H9 (cell line): ENCODE data around the gene GRID1. TPM values are rescaled to one million over a fixed set of nuclear protein-coding genes. Genes with fewer than 3 reads are reported as not detected.

Experiments used
- DNase-seq: peaks from one replicate; pipeline ENCODE4 v3.0.0-alpha.2; 2017
- H2AFZ ChIP-seq: one replicate; pipeline ENCODE4 v1.6.1; 2013; ENCODE audit warnings: mild to moderate bottlenecking, low read length, control low read depth, moderate library complexity
- H2AK5ac ChIP-seq: 2 replicates; pipeline ENCODE4 v1.6.1; 2013; ENCODE audit warnings: low read length, control low read depth, mixed read lengths; ENCODE audit not compliant: insufficient read length
- H2BK120ac ChIP-seq: one replicate; pipeline ENCODE4 v1.6.1; 2013; ENCODE audit warnings: low read depth, mild to moderate bottlenecking, low read length, control low read depth, inconsistent platforms; ENCODE audit not compliant: poor library complexity, severe bottlenecking
- H2BK12ac ChIP-seq: 2 replicates; pipeline ENCODE4 v1.6.1; 2013; ENCODE audit warnings: low read length, control low read depth, mixed read lengths, low read depth; ENCODE audit not compliant: insufficient read length
- H2BK15ac ChIP-seq: 2 replicates; pipeline ENCODE4 v1.6.1; 2013; ENCODE audit warnings: low read depth, low read length, control low read depth
- H2BK20ac ChIP-seq: one replicate; pipeline ENCODE4 v1.6.1; 2013; ENCODE audit warnings: low read depth, mild to moderate bottlenecking, low read length, control low read depth, inconsistent platforms; ENCODE audit not compliant: poor library complexity, severe bottlenecking
- H2BK5ac ChIP-seq: 2 replicates; pipeline ENCODE4 v1.6.1; 2013; ENCODE audit warnings: low read length, control low read depth, mixed read lengths; ENCODE audit not compliant: insufficient read length
- H3K14ac ChIP-seq: 2 replicates; pipeline ENCODE4 v1.6.1; 2013; ENCODE audit warnings: low read length, control low read depth; ENCODE audit not compliant: insufficient read depth
- H3K18ac ChIP-seq: 2 replicates; pipeline ENCODE4 v1.6.1; 2013; ENCODE audit warnings: low read depth, mild to moderate bottlenecking, mixed read lengths, low read length, control low read depth; ENCODE audit not compliant: insufficient read length
- H3K23ac ChIP-seq: 2 replicates; pipeline ENCODE4 v1.6.1; 2013; ENCODE audit warnings: low read length, control low read depth, mixed read lengths, low read depth; ENCODE audit not compliant: insufficient read length
- H3K23me2 ChIP-seq: 2 replicates; pipeline ENCODE4 v1.6.1; 2013; ENCODE audit warnings: low read depth, mild to moderate bottlenecking, mixed read lengths, low read length, control low read depth; ENCODE audit not compliant: insufficient read length, poor library complexity, severe bottlenecking
- H3K27ac ChIP-seq: 2 replicates; pipeline ENCODE4 v1.5.1; 2013; ENCODE audit warnings: low read length, control low read depth, mixed read lengths, low read depth; ENCODE audit not compliant: insufficient read length
- H3K27me3 ChIP-seq: 2 replicates; pipeline ENCODE4 v1.6.1; 2013; ENCODE audit warnings: low read length, control low read depth, inconsistent platforms; ENCODE audit not compliant: insufficient read depth
- H3K4ac ChIP-seq: 2 replicates; pipeline ENCODE4 v1.6.1; 2013; ENCODE audit warnings: low read depth, mild to moderate bottlenecking, control low read depth, inconsistent platforms, low read length, moderate library complexity
- H3K4me1 ChIP-seq: 2 replicates; pipeline ENCODE4 v1.6.1; 2013; ENCODE audit warnings: low read length, control low read depth, inconsistent platforms; ENCODE audit not compliant: insufficient read depth
- H3K4me2 ChIP-seq: 2 replicates; pipeline ENCODE4 v1.6.1; 2013; ENCODE audit warnings: low read length, control low read depth, mixed read lengths; ENCODE audit not compliant: insufficient read length, insufficient read depth
- H3K56ac ChIP-seq: 2 replicates; pipeline ENCODE4 v1.6.1; 2013; ENCODE audit warnings: low read depth, mild to moderate bottlenecking, mixed read lengths, low read length, control low read depth; ENCODE audit not compliant: insufficient read length
- H3K79me1 ChIP-seq: 2 replicates; pipeline ENCODE4 v1.6.1; 2013; ENCODE audit warnings: low read depth, mild to moderate bottlenecking, moderate library complexity, low read length, control low read depth, inconsistent platforms; ENCODE audit not compliant: insufficient read depth, poor library complexity, severe bottlenecking
- H3K79me2 ChIP-seq: 2 replicates; pipeline ENCODE4 v1.6.1; 2013; ENCODE audit warnings: low read length, control low read depth, inconsistent platforms; ENCODE audit not compliant: insufficient read depth
- H3K9ac ChIP-seq: 2 replicates; pipeline ENCODE4 v1.6.1; 2013; ENCODE audit warnings: low read length, control low read depth, mixed read lengths; ENCODE audit not compliant: insufficient read length; ENCODE audit errors: extremely low read depth
- H3K9me3 ChIP-seq: one replicate; pipeline ENCODE4 v1.6.1; 2013; ENCODE audit warnings: low read depth, low read length, inconsistent platforms; ENCODE audit not compliant: control insufficient read depth
- H3T11ph ChIP-seq: one replicate; pipeline ENCODE4 v1.6.1; 2013; ENCODE audit warnings: mild to moderate bottlenecking, low read length, control low read depth, inconsistent platforms
- H4K20me1 ChIP-seq: one replicate; pipeline ENCODE4 v1.6.1; 2013; ENCODE audit not compliant: control insufficient read depth, insufficient read length, insufficient read depth
- H4K5ac ChIP-seq: 2 replicates; pipeline ENCODE4 v1.6.1; 2013; ENCODE audit warnings: low read depth, mild to moderate bottlenecking, mixed read lengths, low read length, control low read depth; ENCODE audit not compliant: insufficient read length
- H4K8ac ChIP-seq: replicated peaks from 2 replicates; pipeline ENCODE4 v1.6.1; 2013; ENCODE audit warnings: low read length, control low read depth, mixed read lengths, low read depth; ENCODE audit not compliant: insufficient read length
- H4K91ac ChIP-seq: 2 replicates; pipeline ENCODE4 v1.6.1; 2013; ENCODE audit warnings: low read depth, mild to moderate bottlenecking, moderate library complexity, mixed read lengths, low read length, control low read depth; ENCODE audit not compliant: insufficient read length
- H3K27ac Mint-ChIP-seq, 3 experiments: 2 replicates in 2 of 3; 3 replicates in 1 of 3; pipeline ENCODE4 v1.8.0; 2020 to 2021; ENCODE audit warnings: mixed read lengths in 3 of 3, mild to moderate bottlenecking in 1 of 3, moderate library complexity in 1 of 3
- H3K27me3 Mint-ChIP-seq: 2 replicates; pipeline ENCODE4 v1.8.0; 2021; ENCODE audit warnings: low read depth, mild to moderate bottlenecking, moderate library complexity, mixed read lengths
- H3K36me3 Mint-ChIP-seq, 3 experiments: 2 replicates in 2 of 3; 3 replicates in 1 of 3; pipeline ENCODE4 v1.8.0; 2020 to 2021; ENCODE audit warnings: low read depth in 3 of 3, mixed read lengths in 3 of 3; ENCODE audit not compliant: insufficient read depth in 1 of 3
- H3K4me1 Mint-ChIP-seq, 2 experiments: 2 replicates each; pipeline ENCODE4 v1.8.0; 2020; ENCODE audit warnings: mixed read lengths in 2 of 2
- H3K4me3 Mint-ChIP-seq, 2 experiments: 2 replicates in 1 of 2; 3 replicates in 1 of 2; pipeline ENCODE4 v1.8.0; 2020 to 2021; ENCODE audit warnings: mild to moderate bottlenecking in 2 of 2, mixed read lengths in 2 of 2, moderate library complexity in 1 of 2
- H3K9me3 Mint-ChIP-seq, 2 experiments: 2 replicates in 1 of 2; 3 replicates in 1 of 2; pipeline ENCODE4 v1.8.0; 2020; ENCODE audit warnings: mild to moderate bottlenecking in 2 of 2, mixed read lengths in 2 of 2, moderate library complexity in 1 of 2
- WGBS: extraction: QIAGEN DNeasy Blood & Tissue Kit; methylation state at CpG from one replicate; pipeline ENCODE4 v1.1.7; 2013; ENCODE audit warnings: missing lambda C conversion rate, low lambda C conversion rate, mixed read lengths; ENCODE audit not compliant: insufficient read length; ENCODE audit errors: extremely low coverage; 5-methylcytosine and 5-hydroxymethylcytosine counted together
- total RNA-seq: library from RNA; stranded (reverse); gene quantifications from 2 replicates; pipeline ENCODE4 v1.2.1, GENCODE V29; 2021
- TF ChIP-seq, protein P1 (sequence below): fragments of 200-600 bp; sonication (generic); conservative IDR thresholded peaks from 3 replicates; pipeline ENCODE4 v1.8.0; 2021; ENCODE audit warnings: antibody characterized with exemption, mild to moderate bottlenecking

Gene GRID1
- total RNA-seq, 1 experiment from 2014 or later: 0.35 TPM

DNA sequence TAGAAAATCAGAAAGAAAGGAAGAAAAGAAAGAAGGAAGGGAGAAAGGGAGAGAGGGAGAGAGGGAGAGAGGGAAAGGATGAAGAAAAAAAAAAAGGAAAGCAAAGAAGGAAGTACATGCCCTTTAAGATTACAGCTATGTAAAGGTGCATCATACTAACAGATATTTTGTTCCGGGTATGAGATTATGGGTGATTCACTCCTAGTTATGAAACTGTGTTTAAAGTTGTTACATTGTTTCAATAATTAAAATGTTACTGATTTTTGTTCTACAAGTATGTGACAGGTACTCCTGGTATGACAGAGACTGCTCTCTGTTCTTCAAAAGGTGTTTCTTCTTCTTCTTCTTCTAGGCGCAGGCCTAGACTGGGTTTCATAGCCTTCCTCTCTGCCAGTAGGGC is 808.9 kb downstream of the GRID1 start:
- H4K8ac ChIP-seq: no peak overlapping the region
- no peaks in the 10 kb centered on the region for H3K4me1 Mint-ChIP-seq

More for the DNA sequence above, 808.9 kb downstream of the GRID1 start:
- Histone ChIP-seq H3K4me2 (no peak overlapping the region), H4K91ac (no peak overlapping the region), H2BK15ac (no peak overlapping the region), H2AFZ (no peak overlapping the region), H3K9ac (no peak overlapping the region), H3K18ac (no peak overlapping the region), H3K4ac (no peak overlapping the region), H3K14ac (no peak overlapping the region), H4K20me1 (no peaks in the 10 kb centered on the region), H3K9me3 (no peaks in the 10 kb centered on the region), H3K79me2 (no peaks in the 10 kb centered on the region), H3K23ac (no peak overlapping the region), H2BK20ac (no peak overlapping the region), H2AK5ac (no peak overlapping the region), H3K27me3 (no peaks in the 10 kb centered on the region), H2BK120ac (no peak overlapping the region), H3K27ac (no peak overlapping the region), H3K79me1 (no peaks in the 10 kb centered on the region), H3K4me1 (no peaks in the 10 kb centered on the region), H4K5ac (no peak overlapping the region), H3K56ac (no peak overlapping the region), H3T11ph (no peak overlapping the region), H3K23me2 (no peaks in the 10 kb centered on the region), H2BK5ac (no peak overlapping the region), H2BK12ac (no peak overlapping the region)
- no peak overlapping the region for H3K27ac Mint-ChIP-seq
- no peak overlapping the region for H3K4me3 Mint-ChIP-seq
- no peaks in the 10 kb centered on the region for H3K36me3 Mint-ChIP-seq
- no peak for DNase-seq
- no peaks in the 10 kb centered on the region for H3K27me3 Mint-ChIP-seq
- no CpG with 5 or more reads among the region's 2 CpGs for WGBS
- TF ChIP-seq, protein P1, sequence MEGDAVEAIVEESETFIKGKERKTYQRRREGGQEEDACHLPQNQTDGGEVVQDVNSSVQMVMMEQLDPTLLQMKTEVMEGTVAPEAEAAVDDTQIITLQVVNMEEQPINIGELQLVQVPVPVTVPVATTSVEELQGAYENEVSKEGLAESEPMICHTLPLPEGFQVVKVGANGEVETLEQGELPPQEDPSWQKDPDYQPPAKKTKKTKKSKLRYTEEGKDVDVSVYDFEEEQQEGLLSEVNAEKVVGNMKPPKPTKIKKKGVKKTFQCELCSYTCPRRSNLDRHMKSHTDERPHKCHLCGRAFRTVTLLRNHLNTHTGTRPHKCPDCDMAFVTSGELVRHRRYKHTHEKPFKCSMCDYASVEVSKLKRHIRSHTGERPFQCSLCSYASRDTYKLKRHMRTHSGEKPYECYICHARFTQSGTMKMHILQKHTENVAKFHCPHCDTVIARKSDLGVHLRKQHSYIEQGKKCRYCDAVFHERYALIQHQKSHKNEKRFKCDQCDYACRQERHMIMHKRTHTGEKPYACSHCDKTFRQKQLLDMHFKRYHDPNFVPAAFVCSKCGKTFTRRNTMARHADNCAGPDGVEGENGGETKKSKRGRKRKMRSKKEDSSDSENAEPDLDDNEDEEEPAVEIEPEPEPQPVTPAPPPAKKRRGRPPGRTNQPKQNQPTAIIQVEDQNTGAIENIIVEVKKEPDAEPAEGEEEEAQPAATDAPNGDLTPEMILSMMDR: no peak
- H3K9me3 Mint-ChIP-seq: no peaks in the 10 kb centered on the region
